CD4-positive, CD25-positive, alpha-beta regulatory T cell (primary cell): ENCODE measurements around the gene GALNT2. TPM values are rescaled to one million over a fixed set of nuclear protein-coding genes. Genes with fewer than 3 reads are reported as not detected.

Experiments
- ATAC-seq, 2 donors: fragments of 150-1000 bp; cut with Tn5 transposase; one replicate each; pipeline ENCODE4 v1.10.0; 2021; ENCODE audit warnings: low read depth in 2 of 2, moderate number of reproducible peaks in 2 of 2, moderate library complexity in 1 of 2
- DNase-seq, 3 donors: peaks; one replicate each; pipeline versions ENCODE4 v3.0.0 to v3.0.0-alpha.2; 2012 to 2022; ENCODE audit warnings: mixed read lengths in 1 of 3
- H3K27ac ChIP-seq: one replicate; pipeline ENCODE4 v1.7.0; 2013; ENCODE audit warnings: mild to moderate bottlenecking, low read length; ENCODE audit not compliant: insufficient read depth, poor library complexity, severe bottlenecking
- H3K27me3 ChIP-seq: one replicate; pipeline ENCODE4 v1.7.0; 2013; ENCODE audit warnings: low read length; ENCODE audit not compliant: control insufficient read depth, insufficient read depth
- H3K36me3 ChIP-seq: one replicate; pipeline ENCODE4 v1.7.0; 2013; ENCODE audit warnings: mild to moderate bottlenecking, low read length, moderate library complexity; ENCODE audit not compliant: control insufficient read depth, insufficient read depth
- H3K4me1 ChIP-seq: 2 replicates; pipeline ENCODE4 v1.7.0; 2013; ENCODE audit warnings: mild to moderate bottlenecking, low read length; ENCODE audit not compliant: insufficient read depth, control insufficient read depth, poor library complexity, severe bottlenecking
- H3K4me3 ChIP-seq: one replicate; pipeline ENCODE4 v1.7.0; 2013; ENCODE audit warnings: low read depth, mild to moderate bottlenecking, low read length, moderate library complexity
- H3K9me3 ChIP-seq, 2 experiments: 1 replicate in 1 of 2; 2 replicates in 1 of 2; pipeline ENCODE4 v1.7.0; 2013; ENCODE audit warnings: low read length in 2 of 2, mild to moderate bottlenecking in 1 of 2, moderate library complexity in 1 of 2; ENCODE audit not compliant: control insufficient read depth in 2 of 2
- H3K27ac Mint-ChIP-seq, 3 donors: one replicate each; pipeline ENCODE4 v1.8.0; 2020 to 2022; ENCODE audit warnings: mild to moderate bottlenecking in 3 of 3, mixed read lengths in 3 of 3, moderate library complexity in 2 of 3
- H3K27me3 Mint-ChIP-seq: one replicate; pipeline ENCODE4 v1.8.0; 2022; ENCODE audit warnings: mild to moderate bottlenecking, mixed read lengths
- H3K36me3 Mint-ChIP-seq: one replicate; pipeline ENCODE4 v1.8.0; 2020; ENCODE audit warnings: mixed read lengths
- H3K4me1 Mint-ChIP-seq, 4 donors: one replicate each; pipeline ENCODE4 v1.8.0; 2020 to 2022; ENCODE audit warnings: mixed read lengths in 4 of 4, mild to moderate bottlenecking in 1 of 4
- H3K4me3 Mint-ChIP-seq, 4 donors: one replicate each; pipeline ENCODE4 v1.8.0; 2020 to 2022; ENCODE audit warnings: mild to moderate bottlenecking in 4 of 4, mixed read lengths in 4 of 4, moderate library complexity in 3 of 4
- H3K9me3 Mint-ChIP-seq, 7 donors: one replicate each; pipeline ENCODE4 v1.8.0; 2020 to 2022; ENCODE audit warnings: mixed read lengths in 7 of 7, mild to moderate bottlenecking in 3 of 7, moderate library complexity in 2 of 7
- polyA plus RNA-seq, 4 donors: library from polyadenylated mRNA; unstranded; fragments of 300-500 nt; fragmentation: Illumina TruSeq; gene quantifications; one replicate each; pipeline ENCODE4 v1.2.3, GENCODE V29; 2021
- total RNA-seq: library from RNA; stranded (reverse); gene quantifications from one replicate; pipeline ENCODE4 v1.2.3, GENCODE V29; 2022

The GALNT2 gene
- total and polyA plus RNA-seq, 5 donors from 2014 or later, result 10.9 to 15.8 (median 13.1) TPM

DNA sequence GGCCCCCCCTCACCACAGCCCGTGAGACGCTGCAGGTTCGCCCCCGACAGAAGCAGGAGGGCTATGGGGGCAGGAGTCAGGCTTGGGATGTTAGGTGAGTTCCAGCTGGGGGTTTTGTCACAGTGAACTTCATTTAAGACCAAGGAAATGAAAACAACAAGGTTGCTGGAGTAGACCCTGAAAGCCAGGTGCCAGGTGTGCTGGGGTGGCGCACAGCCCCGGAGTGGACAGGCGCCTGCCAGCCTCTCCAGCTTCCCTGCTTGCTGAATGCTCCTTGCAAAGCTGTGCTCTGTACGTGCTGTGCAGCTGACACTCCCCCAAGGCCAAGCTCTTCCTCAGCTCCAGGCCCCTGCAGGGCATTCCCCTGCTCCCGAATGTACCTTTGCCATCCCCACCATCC, 256.6 kb downstream of the GALNT2 start:
- H3K27me3 Mint-ChIP-seq, result no peaks in the 10 kb centered on the region
- H3K4me1 ChIP-seq, result no peaks in the 10 kb centered on the region
- H3K27me3 ChIP-seq, result no peaks in the 10 kb centered on the region
- H3K27ac Mint-ChIP-seq, result no peak overlapping the region
- no peak overlapping the region for H3K4me3 ChIP-seq
- H3K36me3 ChIP-seq, result no peaks in the 10 kb centered on the region
- H3K9me3 Mint-ChIP-seq, result no peaks in the 10 kb centered on the region
- H3K4me1 Mint-ChIP-seq, result peaks cover 0 to 7% (median 0%) of the 10 kb centered on the region in 4 donors
- no peak for DNase-seq
- no peaks in the 10 kb centered on the region for H3K36me3 Mint-ChIP-seq
- no peak overlapping the region for H3K4me3 Mint-ChIP-seq
- ATAC-seq, result no peak
- H3K27ac ChIP-seq, result no peak overlapping the region
- H3K9me3 ChIP-seq, result no peaks in the 10 kb centered on the region

DNA sequence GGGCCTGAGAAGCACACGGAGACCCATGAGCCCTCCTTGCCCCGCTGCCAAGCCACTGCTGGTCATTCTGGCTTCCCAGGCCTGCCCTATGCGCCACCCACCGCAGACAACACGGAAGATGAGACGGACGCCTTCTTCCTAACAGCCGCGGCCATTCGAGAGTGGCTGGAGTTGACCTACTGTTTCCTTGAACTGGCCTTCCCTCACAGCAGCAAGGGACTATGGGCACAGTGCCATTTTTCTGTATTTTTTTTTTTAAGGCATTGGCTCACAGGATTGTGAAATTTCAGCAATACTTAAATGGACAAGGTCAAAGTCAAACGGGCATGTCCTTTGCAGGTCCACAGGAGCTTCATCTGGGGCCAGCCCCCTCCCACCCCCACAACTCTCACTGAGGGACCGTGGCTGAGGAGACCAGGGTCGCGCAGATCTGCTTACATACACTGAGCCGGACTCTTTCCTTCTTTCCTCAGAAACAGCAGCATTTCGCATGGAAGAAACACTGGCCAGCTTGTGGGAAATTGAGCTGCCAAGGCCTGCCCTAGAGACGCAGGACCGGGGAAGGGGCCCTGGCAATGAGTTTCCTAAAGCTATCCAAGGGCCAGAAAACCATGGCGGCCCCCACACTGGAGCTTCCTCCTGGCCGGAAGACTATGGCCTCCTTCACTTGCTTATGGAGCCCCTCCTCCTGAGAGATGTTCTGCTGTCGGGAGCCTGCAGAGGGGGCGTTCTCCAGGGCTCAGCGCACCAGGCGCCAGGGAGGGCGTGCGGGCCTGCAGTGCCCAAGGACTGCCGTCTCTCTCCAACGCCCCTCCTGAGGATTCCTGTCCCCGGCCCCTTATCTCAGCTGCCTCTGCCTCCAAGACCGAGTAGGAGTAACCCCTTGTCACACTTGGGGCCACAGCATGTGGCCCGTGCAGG, 260.2 kb downstream of the GALNT2 start:
- Histone ChIP-seq H3K4me3 (no peak overlapping the region), H3K9me3 (no peaks in the 10 kb centered on the region), H3K27ac (no peak overlapping the region), H3K4me1 (no peaks in the 10 kb centered on the region), H3K27me3 (no peaks in the 10 kb centered on the region), H3K36me3 (no peaks in the 10 kb centered on the region)
- Mint-ChIP-seq H3K36me3 (no peaks in the 10 kb centered on the region), H3K9me3 (no peaks in the 10 kb centered on the region), H3K27ac (no peak overlapping the region), H3K27me3 (no peaks in the 10 kb centered on the region), H3K4me3 (no peak overlapping the region), H3K4me1 (peaks cover 0 to 7% (median 0%) of the 10 kb centered on the region in 4 donors)
- no peak for ATAC-seq
- no peak for DNase-seq

DNA sequence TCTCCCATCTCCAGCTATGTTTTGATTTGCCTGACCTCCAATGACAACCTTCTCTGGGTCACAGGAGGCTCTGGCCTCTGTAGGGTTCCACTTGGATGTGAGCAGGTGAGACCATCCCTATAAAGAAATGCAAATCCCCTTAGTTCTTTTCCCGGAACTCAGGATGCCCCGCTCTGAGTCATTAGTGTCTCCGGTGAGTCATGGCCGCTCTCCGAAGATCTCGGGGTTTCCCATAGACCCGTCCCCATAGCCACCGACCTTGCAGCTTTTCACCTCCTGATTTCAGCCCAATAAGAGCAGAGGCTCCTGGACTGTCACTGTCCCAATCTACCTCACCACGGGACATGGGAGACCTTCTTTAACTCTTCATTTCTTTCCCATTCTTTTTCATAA, 260.9 kb downstream of the GALNT2 start:
- H3K9me3 Mint-ChIP-seq, result no peaks in the 10 kb centered on the region
- Histone ChIP-seq H3K4me3 (no peak overlapping the region), H3K9me3 (no peaks in the 10 kb centered on the region), H3K27ac (no peak overlapping the region), H3K27me3 (no peaks in the 10 kb centered on the region), H3K36me3 (no peaks in the 10 kb centered on the region), H3K4me1 (no peaks in the 10 kb centered on the region)
- H3K27ac Mint-ChIP-seq, result no peak overlapping the region
- H3K27me3 Mint-ChIP-seq, result no peaks in the 10 kb centered on the region
- no peaks in the 10 kb centered on the region for H3K36me3 Mint-ChIP-seq
- H3K4me3 Mint-ChIP-seq, result peak overlapping the region in 1 of 4 donors; percentile 0
- ATAC-seq (peak in 1 of 2 donors; percentile 37), DNase-seq (peak in 1 of 3 donors; percentile 39)
- H3K4me1 Mint-ChIP-seq, result peaks cover 0 to 7% (median 0%) of the 10 kb centered on the region in 4 donors

DNA sequence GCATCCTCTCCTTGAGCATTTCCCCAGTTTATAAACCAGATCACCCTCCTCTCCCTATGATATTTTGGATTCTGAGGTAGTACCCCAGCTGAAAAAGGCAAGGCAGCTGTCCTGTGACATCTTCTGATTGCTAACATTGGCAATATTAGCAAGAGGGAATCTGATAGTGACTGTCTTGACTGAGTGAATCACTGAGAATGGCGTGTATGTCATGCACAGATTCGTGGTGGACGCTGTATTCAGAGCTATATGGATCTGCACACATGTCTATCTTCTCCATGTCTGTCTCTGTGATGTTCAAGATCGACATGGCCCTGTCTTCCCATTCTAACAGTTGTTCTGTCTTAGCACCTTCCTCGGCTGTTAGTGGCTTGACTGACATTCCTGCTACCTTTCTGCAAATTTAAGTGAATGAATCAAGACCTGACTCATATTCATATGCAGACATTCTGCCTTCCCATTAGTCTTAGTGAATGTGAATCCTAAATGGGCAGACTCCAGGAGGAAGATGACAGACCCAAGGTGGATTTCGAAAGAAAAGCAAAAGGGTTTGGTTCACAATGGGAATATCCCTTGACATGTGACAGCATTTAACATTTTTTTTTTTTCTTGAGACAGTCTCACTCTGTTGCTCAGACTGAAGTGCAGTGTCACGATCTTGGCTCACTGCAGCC, 261.4 kb downstream of the GALNT2 start:
- Histone ChIP-seq H3K27me3 (no peaks in the 10 kb centered on the region), H3K9me3 (no peaks in the 10 kb centered on the region), H3K4me3 (no peak overlapping the region), H3K27ac (no peak overlapping the region), H3K36me3 (no peaks in the 10 kb centered on the region), H3K4me1 (no peaks in the 10 kb centered on the region)
- Mint-ChIP-seq H3K27me3 (no peaks in the 10 kb centered on the region), H3K4me1 (peaks cover 0 to 7% (median 0%) of the 10 kb centered on the region in 4 donors), H3K4me3 (no peak overlapping the region), H3K27ac (no peak overlapping the region), H3K9me3 (no peaks in the 10 kb centered on the region), H3K36me3 (no peaks in the 10 kb centered on the region)
- ATAC-seq (no peak), DNase-seq (no peak)

DNA sequence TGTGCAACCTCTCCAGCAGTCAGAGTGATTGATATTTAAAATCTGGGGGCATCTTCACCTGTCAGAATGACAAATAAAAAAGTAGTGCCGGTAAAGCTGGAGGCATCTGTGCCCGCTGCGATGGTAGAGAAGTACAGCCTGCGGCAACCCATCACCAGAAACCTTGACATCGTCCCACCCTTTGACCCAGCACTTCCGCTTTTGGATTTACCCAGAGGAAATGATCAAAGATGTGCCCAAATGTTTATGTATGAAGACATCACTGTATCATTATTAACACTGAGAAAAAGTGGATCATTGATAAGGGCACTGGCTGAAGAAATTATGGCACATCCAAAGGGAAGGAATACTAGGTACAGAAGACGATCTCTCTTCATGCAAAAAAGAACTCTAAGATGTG, 263.1 kb downstream of the GALNT2 start:
- Histone ChIP-seq H3K4me3 (no peak overlapping the region), H3K36me3 (no peaks in the 10 kb centered on the region), H3K27me3 (no peaks in the 10 kb centered on the region), H3K4me1 (no peaks in the 10 kb centered on the region), H3K9me3 (no peaks in the 10 kb centered on the region), H3K27ac (no peak overlapping the region)
- Mint-ChIP-seq H3K4me1 (peaks cover 0 to 7% (median 0%) of the 10 kb centered on the region in 4 donors), H3K36me3 (no peaks in the 10 kb centered on the region), H3K27ac (no peak overlapping the region), H3K9me3 (no peaks in the 10 kb centered on the region), H3K4me3 (no peak overlapping the region), H3K27me3 (peaks cover 5% of the 10 kb centered on the region)
- DNase-seq (no peak), ATAC-seq (no peak)
